ENCODE data around the gene HPCA.

DNA sequence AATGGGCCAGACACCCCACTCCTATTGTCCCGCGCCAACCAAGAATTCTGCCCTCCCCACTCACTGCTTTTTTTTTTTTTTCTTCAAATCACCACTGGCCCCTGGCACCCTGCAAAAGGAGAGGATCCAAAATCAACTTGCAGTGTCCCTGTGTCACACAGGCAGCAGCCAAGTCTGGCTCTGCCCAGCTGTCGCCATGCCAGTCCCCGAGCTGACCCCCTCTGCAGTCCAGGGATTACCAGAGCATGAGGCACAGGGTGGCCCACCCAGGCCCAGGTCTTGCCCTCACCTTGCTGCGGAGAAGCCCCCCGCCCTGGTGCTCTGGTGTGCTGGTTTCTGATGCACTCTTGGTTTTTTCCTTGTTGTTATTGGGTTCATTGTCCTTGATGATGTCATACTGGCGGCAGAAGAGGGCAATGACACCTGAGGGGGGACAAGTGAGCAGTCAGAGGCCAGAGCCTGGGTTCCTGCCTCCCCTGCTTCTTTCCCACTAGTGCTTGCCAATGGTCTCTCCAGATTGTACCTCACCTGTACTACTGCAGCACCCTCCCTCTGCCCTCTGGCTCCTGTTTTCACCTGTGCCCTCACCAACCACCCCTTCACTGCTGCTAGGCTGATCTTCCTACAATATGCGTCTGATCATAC lies 21.8 kb upstream of the HPCA start:
- TF ChIP-seq, protein P1, sequence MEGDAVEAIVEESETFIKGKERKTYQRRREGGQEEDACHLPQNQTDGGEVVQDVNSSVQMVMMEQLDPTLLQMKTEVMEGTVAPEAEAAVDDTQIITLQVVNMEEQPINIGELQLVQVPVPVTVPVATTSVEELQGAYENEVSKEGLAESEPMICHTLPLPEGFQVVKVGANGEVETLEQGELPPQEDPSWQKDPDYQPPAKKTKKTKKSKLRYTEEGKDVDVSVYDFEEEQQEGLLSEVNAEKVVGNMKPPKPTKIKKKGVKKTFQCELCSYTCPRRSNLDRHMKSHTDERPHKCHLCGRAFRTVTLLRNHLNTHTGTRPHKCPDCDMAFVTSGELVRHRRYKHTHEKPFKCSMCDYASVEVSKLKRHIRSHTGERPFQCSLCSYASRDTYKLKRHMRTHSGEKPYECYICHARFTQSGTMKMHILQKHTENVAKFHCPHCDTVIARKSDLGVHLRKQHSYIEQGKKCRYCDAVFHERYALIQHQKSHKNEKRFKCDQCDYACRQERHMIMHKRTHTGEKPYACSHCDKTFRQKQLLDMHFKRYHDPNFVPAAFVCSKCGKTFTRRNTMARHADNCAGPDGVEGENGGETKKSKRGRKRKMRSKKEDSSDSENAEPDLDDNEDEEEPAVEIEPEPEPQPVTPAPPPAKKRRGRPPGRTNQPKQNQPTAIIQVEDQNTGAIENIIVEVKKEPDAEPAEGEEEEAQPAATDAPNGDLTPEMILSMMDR (optimal IDR thresholded peaks at IDR 0.05 in 1 of 3, IDR thresholded peaks at IDR 0.05 in 1 of 3, conservative IDR thresholded peaks at IDR 0.05 in 1 of 3; ENCODE audit: extremely low read depth in 1 of 3, insufficient read depth in 2 of 3, low read length in 3 of 3), result no peak
- no peak for TF ChIP-seq EZH2 (IDR thresholded peaks at IDR 0.05; ENCODE audit: low read length)
